Left ventricle myocardium inferior (tissue), 1 donor: ENCODE measurements around the gene EPHB3. TPM values are rescaled to one million over a fixed set of nuclear protein-coding genes. Genes with fewer than 3 reads are reported as not detected.

Experiments used
- DNase-seq: peaks from one replicate; pipeline ENCODE4 v3.0.0-alpha.2; 2020
- H3K27ac ChIP-seq: fragments of 200-600 bp; replicated peaks from 2 replicates; pipeline ENCODE4 v1.8.0; 2021
- H3K27me3 ChIP-seq: fragments of 200-600 bp; 2 replicates; pipeline ENCODE4 v1.8.0; 2021; ENCODE audit warnings: low read depth
- H3K36me3 ChIP-seq: fragments of 200-600 bp; 2 replicates; pipeline ENCODE4 v1.8.0; 2021
- H3K4me1 ChIP-seq: fragments of 200-600 bp; 2 replicates; pipeline ENCODE4 v1.8.0; 2021
- H3K4me3 ChIP-seq: fragments of 200-600 bp; 2 replicates; pipeline ENCODE4 v1.8.0; 2021; ENCODE audit warnings: mild to moderate bottlenecking, moderate library complexity
- H3K9me3 ChIP-seq: fragments of 200-600 bp; replicated peaks from 2 replicates; pipeline ENCODE4 v1.8.0; 2021
- intact Hi-C: fragments of 100-400 bp; cut with micrococcal nuclease; formaldehyde crosslinking; loops from one replicate; pipeline ENCODE4 v1.11.0; 2022
- long read RNA-seq: library from polyadenylated mRNA; unstranded; transcript quantifications from one replicate; pipeline ENCODE4 v2.0.0, GENCODE V29; 2021
- total RNA-seq: library from RNA; stranded (reverse); fragmentation: NEBNext Ultra II Directional; extraction: Animal tissue kit (Norgen Biotek cat#: 25700); gene quantifications from one replicate; pipeline ENCODE4 v1.2.1, GENCODE V29; 2021
- TF ChIP-seq, protein P1 (sequence below): fragments of 200-600 bp; IDR thresholded peaks from 2 replicates; pipeline ENCODE4 v1.8.0; 2021; ENCODE audit warnings: antibody characterized with exemption, mild to moderate bottlenecking, borderline replicate concordance
- donor health status: DM: no; HTN: yes; CAD: no; lungs with severe emphysema.

EPHB3 gene
- total RNA-seq: 5.0 TPM
- long read RNA-seq, full-length matches to known transcripts: 25 of 44 reads
- long read RNA-seq, partial matches to known transcripts: 17 of 44 reads
- long read RNA-seq, other reads (novel, unspliced or antisense): 2 of 44 reads

DNA sequence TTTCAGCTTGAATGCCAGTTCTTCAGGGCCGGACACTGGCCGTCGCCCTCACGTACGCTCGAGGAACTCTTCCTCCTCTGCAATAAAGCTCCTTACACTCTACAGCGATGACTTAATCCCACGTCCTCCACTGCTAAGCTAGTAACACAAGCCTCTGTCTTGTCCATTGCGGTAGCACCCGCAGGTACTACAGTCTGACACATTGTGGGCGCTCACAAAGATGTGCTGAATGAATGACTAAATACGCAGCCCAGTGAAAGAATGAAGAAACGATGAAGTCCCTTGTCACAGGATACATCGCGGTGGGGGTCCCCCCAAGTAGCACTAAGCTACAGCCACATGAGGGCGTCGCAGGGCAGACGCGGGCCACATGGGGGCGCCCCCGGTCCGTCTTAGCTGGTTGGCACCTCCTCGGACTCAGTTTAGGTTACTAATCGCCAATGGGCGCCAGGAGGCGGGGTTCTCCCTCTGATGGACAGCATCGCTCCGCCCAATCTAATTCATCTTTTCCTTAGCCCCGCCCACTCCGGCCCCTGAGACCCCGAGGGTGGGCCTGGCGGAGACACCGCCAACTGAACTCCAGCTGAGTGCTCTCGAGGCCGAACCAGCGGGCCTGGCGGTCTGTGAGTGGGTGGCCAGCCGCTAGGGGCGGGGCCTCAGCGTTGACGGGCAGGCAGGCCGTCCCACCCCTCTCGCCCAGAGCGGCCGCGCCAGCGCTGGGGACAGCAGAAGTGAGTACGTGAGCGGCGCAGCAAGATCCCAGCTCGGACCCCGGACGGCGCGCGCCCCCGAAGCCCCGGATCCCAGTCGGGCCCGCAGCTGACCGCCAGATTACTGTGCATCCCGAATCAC is at the start of gene EPHB3:
TSS of gene EPHB3 (plus strand) at position 725 of the 852 bp plus-strand sequence. CDS start 451 bp downstream, outside the sequence.
- DNase-seq: peak; percentile 98
- Histone ChIP-seq H3K4me3 (peak within 1 kb of the TSS; percentile 81), H3K27me3 (peaks cover 43% of the 10 kb centered on the region), H3K27ac (peak within 1 kb of the TSS; percentile 63), H3K4me1 (peaks cover 34% of the 10 kb centered on the region), H3K9me3 (no peaks in the 10 kb centered on the region), H3K36me3 (no peaks in the 10 kb centered on the region)
- TF ChIP-seq, protein P1, sequence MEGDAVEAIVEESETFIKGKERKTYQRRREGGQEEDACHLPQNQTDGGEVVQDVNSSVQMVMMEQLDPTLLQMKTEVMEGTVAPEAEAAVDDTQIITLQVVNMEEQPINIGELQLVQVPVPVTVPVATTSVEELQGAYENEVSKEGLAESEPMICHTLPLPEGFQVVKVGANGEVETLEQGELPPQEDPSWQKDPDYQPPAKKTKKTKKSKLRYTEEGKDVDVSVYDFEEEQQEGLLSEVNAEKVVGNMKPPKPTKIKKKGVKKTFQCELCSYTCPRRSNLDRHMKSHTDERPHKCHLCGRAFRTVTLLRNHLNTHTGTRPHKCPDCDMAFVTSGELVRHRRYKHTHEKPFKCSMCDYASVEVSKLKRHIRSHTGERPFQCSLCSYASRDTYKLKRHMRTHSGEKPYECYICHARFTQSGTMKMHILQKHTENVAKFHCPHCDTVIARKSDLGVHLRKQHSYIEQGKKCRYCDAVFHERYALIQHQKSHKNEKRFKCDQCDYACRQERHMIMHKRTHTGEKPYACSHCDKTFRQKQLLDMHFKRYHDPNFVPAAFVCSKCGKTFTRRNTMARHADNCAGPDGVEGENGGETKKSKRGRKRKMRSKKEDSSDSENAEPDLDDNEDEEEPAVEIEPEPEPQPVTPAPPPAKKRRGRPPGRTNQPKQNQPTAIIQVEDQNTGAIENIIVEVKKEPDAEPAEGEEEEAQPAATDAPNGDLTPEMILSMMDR: peak; percentile 100
- intact Hi-C loops: no loop called here

- no peaks in the 10 kb centered on the region for H3K9me3 ChIP-seq
- TF ChIP-seq, protein P1: no peak
- no peak overlapping the region for H3K27ac ChIP-seq
- H3K4me1 ChIP-seq: peaks cover 17% of the 10 kb centered on the region
- H3K4me3 ChIP-seq: no peak overlapping the region
- intact Hi-C loops: no loop called here
- DNase-seq: no peak
- no peaks in the 10 kb centered on the region for H3K36me3 ChIP-seq
- H3K27me3 ChIP-seq: peaks cover 64% of the 10 kb centered on the region
Measured at GRCh38 chr3:184512621-184513020, 49.0 kb upstream of the EPHB3 start.

DNA sequence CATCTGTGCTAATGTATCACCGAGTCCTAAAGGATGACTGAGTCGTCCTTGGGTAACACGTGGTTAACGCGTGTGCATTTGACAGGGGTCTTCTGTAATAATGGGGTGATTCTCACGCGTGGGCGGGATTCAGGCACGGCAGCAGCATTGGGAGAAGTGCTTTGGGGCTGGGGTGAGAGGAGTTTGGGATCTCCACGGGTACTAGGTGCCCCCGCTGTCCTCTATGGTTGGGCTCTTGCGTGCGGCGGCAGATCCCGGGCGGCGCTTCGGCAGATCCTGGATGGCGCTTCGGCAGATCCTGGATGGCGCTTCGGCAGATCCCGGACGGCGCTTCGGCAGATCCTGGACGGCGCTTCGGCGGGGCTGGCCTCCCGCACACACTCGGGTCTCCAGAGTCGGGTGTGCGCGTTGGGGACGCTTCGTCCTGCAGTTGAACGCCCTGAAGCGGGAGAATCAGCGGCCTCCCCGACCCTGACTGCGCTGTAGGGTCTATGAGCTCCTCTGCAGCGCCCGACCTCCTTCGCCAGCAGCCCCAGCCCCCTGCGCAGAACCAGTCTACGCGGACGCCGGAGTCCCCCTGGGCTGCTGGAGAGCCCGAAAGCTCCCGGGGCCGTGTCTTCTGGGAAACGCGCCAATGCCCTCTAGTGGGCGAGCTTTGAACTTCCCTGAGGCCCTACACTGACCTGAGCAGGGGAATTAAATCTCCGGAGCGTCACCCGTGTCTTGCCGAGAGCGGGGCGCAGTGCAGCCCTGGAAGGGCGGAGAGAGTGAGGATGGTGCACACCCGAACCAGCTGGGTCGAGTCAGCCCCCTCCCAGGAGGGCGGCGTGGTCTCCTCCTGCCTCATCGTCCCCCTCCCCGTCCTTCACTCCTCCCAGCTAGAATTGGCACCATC is 48.1 kb upstream of the EPHB3 start:
- peaks cover 17% of the 10 kb centered on the region for H3K4me1 ChIP-seq
- peak overlapping the region; percentile 31 for H3K27ac ChIP-seq
- peak; percentile 85 for DNase-seq
- intact Hi-C loops: no loop called here
- TF ChIP-seq, protein P1: peak; percentile 94
- no peaks in the 10 kb centered on the region for H3K9me3 ChIP-seq
- peak overlapping the region; percentile 64 for H3K4me3 ChIP-seq
- H3K27me3 ChIP-seq: peaks cover 62% of the 10 kb centered on the region
- no peaks in the 10 kb centered on the region for H3K36me3 ChIP-seq

GRCh38 chr3:184514171-184514490 is 47.5 kb upstream of the EPHB3 start:
- Histone ChIP-seq H3K36me3 (no peaks in the 10 kb centered on the region), H3K9me3 (no peaks in the 10 kb centered on the region), H3K27ac (peak overlapping the region; percentile 31), H3K4me1 (peaks cover 17% of the 10 kb centered on the region), H3K4me3 (peak overlapping the region; percentile 64), H3K27me3 (peaks cover 62% of the 10 kb centered on the region)
- TF ChIP-seq, protein P1: no peak
- intact Hi-C loops: no loop called here
- DNase-seq: no peak

DNA sequence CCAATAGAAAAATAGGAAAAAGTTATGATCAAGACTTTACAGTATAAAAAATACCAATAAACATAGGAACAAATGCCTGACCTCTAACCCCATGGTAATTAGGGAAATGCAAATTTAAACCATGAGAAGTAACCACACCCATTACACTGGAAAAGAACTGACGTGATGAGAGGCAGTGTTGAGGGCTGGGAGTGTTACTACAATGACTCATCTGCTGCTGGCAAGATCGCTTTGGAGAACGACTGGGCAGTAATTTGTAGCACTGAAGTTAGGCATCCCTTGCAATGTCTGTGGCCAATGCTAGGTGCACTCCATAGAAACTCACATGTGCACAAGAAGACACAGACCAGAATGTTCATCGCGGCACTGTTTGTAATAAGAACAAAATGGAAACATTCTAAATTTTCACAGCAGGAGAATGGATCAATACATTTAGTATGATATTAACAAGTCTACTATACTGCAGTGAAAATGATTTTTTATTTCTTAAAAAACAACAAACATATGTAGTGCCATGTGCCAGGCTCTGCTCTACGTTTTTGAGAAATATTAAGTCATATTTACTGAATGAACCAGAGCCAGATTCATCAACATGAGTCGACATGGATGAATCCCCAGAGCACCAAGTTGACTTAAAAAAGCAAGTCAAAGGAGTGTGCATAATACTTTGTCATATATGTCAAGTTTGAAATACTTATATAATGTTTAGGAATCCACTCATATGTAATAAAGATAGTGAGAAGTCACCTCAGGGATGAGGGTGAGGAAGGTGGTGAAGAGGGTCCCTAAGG is 37.6 kb upstream of the EPHB3 start:
- TF ChIP-seq, protein P1: no peak
- Histone ChIP-seq H3K36me3 (no peaks in the 10 kb centered on the region), H3K4me1 (peaks cover 18% of the 10 kb centered on the region), H3K9me3 (no peaks in the 10 kb centered on the region), H3K27ac (no peak overlapping the region), H3K27me3 (peaks cover 98% of the 10 kb centered on the region), H3K4me3 (no peak overlapping the region)
- no peak for DNase-seq
- intact Hi-C loops: no loop called here
